Prostate gland (tissue), 2 donors: ENCODE measurements around the gene FARS2. TPM values are rescaled to one million over a fixed set of nuclear protein-coding genes. Genes with fewer than 3 reads are reported as not detected.

Experiments used
- DNase-seq: peaks from one replicate; pipeline ENCODE4 v3.0.0-alpha.2; 2019; ENCODE audit warnings: low spot score
- H3K27ac ChIP-seq, 2 donors: fragments of 200-600 bp; sonication (generic); 2 replicates each; pipeline ENCODE4 v1.5.1; 2017 to 2019
- H3K27me3 ChIP-seq: fragments of 200-600 bp; sonication (generic); replicated peaks from 2 replicates; pipeline ENCODE4 v1.5.1; 2019; ENCODE audit not compliant: insufficient read depth
- H3K36me3 ChIP-seq, 2 donors: fragments of 200-600 bp; sonication (generic); 1 replicate in 1 of 2; 2 replicates in 1 of 2; pipeline versions ENCODE4 v1.5.1 to v1.8.1; 2017 to 2019
- H3K4me1 ChIP-seq: fragments of 200-600 bp; sonication (generic); replicated peaks from 2 replicates; pipeline ENCODE4 v1.5.1; 2019
- H3K4me3 ChIP-seq, 2 donors: fragments of 200-600 bp; sonication (generic); 2 replicates each; pipeline ENCODE4 v1.5.1; 2017 to 2019
- H3K9me3 ChIP-seq: fragments of 200-600 bp; sonication (generic); 2 replicates; pipeline ENCODE4 v1.5.1; 2017
- POLR2A ChIP-seq: fragments of 450-650 bp; IDR thresholded peaks from one replicate; pipeline ENCODE4 v1.6.1; 2016; ENCODE audit warnings: antibody characterized with exemption, mild to moderate bottlenecking
- POLR2AphosphoS5 ChIP-seq: sonication (generic); formaldehyde crosslinking; IDR thresholded peaks from one replicate; pipeline ENCODE4 v1.6.1; 2017; ENCODE audit warnings: antibody characterized with exemption
- WGBS: methylation state at CpG from one replicate; pipeline ENCODE4 v1.1.5; 2018; 5-methylcytosine and 5-hydroxymethylcytosine counted together
- intact Hi-C: fragments of 100-400 bp; cut with DNase I; formaldehyde crosslinking; loops from one replicate; pipeline ENCODE4 v1.14.2; 2022
- total RNA-seq, 2 donors: library from RNA; depleted of rRNA; stranded (reverse); fragments of >200 nt; gene quantifications; one replicate each; pipeline ENCODE4 v1.1.0, GENCODE V29; 2016
- TF ChIP-seq, protein P1 (sequence below), 4 experiments: fragments of 200-600 bp in 2 of 4; fragments of 450-650 bp in 2 of 4; sonication (generic) in 2 of 4; IDR thresholded peaks; 1 replicate in 3 of 4; 2 replicates in 1 of 4; pipeline ENCODE4 v1.5.1; 2016 to 2019; ENCODE audit warnings: antibody characterized with exemption in 4 of 4, mild to moderate bottlenecking in 2 of 4, moderate library complexity in 2 of 4

The FARS2 gene
- total RNA-seq, 2 donors from 2014 or later, result 11.6 to 19.5 TPM

DNA sequence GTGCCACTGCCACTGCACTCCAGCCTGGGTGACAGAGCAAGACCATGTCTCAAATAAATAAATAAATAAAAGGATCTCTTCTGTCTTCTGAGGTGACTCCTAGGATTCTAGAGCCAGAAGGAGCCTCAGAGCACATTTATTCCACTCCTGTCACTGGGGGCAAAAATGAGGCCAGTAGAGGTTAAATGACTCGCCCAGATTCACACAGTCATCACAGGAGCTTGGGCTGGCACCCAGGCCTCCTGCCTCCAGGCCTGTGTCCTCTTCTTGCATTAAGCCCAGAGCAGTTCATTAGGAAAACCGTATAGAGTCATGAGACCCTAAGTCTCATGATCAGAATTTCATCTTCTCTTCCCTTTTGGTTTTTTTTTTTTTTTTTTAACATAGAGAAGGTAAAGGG is 502.1 kb downstream of the FARS2 start:
- TF ChIP-seq, protein P1, sequence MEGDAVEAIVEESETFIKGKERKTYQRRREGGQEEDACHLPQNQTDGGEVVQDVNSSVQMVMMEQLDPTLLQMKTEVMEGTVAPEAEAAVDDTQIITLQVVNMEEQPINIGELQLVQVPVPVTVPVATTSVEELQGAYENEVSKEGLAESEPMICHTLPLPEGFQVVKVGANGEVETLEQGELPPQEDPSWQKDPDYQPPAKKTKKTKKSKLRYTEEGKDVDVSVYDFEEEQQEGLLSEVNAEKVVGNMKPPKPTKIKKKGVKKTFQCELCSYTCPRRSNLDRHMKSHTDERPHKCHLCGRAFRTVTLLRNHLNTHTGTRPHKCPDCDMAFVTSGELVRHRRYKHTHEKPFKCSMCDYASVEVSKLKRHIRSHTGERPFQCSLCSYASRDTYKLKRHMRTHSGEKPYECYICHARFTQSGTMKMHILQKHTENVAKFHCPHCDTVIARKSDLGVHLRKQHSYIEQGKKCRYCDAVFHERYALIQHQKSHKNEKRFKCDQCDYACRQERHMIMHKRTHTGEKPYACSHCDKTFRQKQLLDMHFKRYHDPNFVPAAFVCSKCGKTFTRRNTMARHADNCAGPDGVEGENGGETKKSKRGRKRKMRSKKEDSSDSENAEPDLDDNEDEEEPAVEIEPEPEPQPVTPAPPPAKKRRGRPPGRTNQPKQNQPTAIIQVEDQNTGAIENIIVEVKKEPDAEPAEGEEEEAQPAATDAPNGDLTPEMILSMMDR (IDR thresholded peaks at IDR 0.05), result no peak
- no peak for TF ChIP-seq POLR2A
- TF ChIP-seq POLR2AphosphoS5, result no peak
- Histone ChIP-seq H3K4me3 (no peak overlapping the region), H3K9me3 (no peaks in the 10 kb centered on the region), H3K4me1 (no peaks in the 10 kb centered on the region), H3K36me3 (no peaks in the 10 kb centered on the region), H3K27ac (no peak overlapping the region), H3K27me3 (no peaks in the 10 kb centered on the region)
- WGBS, result 94% methylated on average over 2 of the region's 2 CpGs
- DNase-seq, result no peak
- intact Hi-C loops, result no loop called here

DNA sequence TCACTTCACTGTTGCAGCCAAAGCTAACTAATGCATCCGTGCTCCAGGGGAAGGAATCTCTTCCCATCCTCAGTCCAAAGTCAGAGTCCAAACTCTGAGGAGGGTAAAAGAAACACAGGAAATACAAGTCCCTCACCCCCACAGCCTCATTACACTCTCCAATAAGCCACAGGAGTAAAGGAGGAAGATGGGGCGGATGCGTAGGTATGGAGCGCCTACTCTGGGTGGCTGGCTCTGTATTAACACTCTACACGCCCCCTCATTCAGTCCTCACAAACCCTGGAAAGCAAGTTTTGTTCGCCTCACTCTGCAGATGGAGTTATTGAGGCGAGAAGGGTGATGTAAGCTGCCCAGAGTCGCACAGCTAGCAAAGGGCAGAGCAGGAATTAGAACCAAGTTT is 502.6 kb downstream of the FARS2 start:
- no peak for DNase-seq
- no peak overlapping the region for H3K27ac ChIP-seq
- intact Hi-C loops, result loop anchor here (2.0 kb wide), 1 partner anchor 91 kb away; no protein-coding TSS in a partner anchor
- no peak overlapping the region for H3K4me3 ChIP-seq
- no peaks in the 10 kb centered on the region for H3K36me3 ChIP-seq
- no peaks in the 10 kb centered on the region for H3K9me3 ChIP-seq
- TF ChIP-seq POLR2A (no peak), POLR2AphosphoS5 (no peak)
- TF ChIP-seq, protein P1 (IDR thresholded peaks at IDR 0.05), result no peak
- no peaks in the 10 kb centered on the region for H3K4me1 ChIP-seq
- WGBS, result 88% methylated on average over 8 of the region's 8 CpGs
- no peaks in the 10 kb centered on the region for H3K27me3 ChIP-seq

GRCh38 chr6:5764401-5764955 is 503.2 kb downstream of the FARS2 start:
- Histone ChIP-seq H3K9me3 (no peaks in the 10 kb centered on the region), H3K4me1 (no peaks in the 10 kb centered on the region), H3K27me3 (no peaks in the 10 kb centered on the region), H3K27ac (no peak overlapping the region), H3K36me3 (no peaks in the 10 kb centered on the region), H3K4me3 (no peak overlapping the region)
- WGBS, result 70% methylated on average over 8 of the region's 9 CpGs
- TF ChIP-seq POLR2A (no peak), POLR2AphosphoS5 (no peak)
- TF ChIP-seq, protein P1 (IDR thresholded peaks at IDR 0.05), result no peak
- DNase-seq, result no peak
- intact Hi-C loops, result loop anchor here (2.0 kb wide), 1 partner anchor 92 kb away; no protein-coding TSS in a partner anchor

DNA sequence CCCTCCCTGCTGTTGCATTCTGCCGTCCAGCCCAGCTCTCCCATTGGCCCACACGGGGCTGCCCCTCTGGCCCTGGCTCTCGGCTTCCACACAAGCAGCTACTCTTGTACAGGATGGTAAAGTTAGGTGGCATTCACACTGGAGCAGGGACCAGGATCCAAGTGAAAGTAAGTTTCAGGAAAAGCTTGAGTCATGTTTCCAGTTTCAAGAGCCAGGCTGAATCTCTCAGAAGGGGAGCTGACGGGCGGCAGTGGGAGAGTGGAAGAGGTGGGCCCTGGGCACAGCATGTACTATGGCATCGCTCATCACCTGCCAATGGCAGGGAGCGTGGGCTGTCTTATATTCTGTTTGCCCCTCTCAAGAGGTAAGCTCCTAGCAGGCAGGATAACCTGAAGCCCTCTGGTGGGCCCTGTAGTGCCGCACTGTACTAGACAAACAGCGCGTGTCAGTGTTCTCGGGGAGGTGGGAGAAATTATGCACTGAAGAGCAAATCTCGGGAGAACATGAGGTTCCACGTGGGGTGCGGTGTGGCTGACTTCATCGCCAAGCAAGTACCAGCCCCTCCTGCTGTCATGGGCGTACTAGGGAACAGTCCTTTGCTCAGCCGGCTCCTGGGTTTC is 503.9 kb downstream of the FARS2 start:
- Histone ChIP-seq H3K27ac (no peak overlapping the region), H3K36me3 (no peaks in the 10 kb centered on the region), H3K4me3 (no peak overlapping the region), H3K9me3 (no peaks in the 10 kb centered on the region), H3K27me3 (no peaks in the 10 kb centered on the region), H3K4me1 (no peaks in the 10 kb centered on the region)
- no peak for DNase-seq
- intact Hi-C loops, result loop anchor here (2.0 kb wide), 1 partner anchor 92 kb away; no protein-coding TSS in a partner anchor
- WGBS, result 83% methylated on average over 17 of the region's 17 CpGs
- TF ChIP-seq, protein P1 (IDR thresholded peaks at IDR 0.05), result no peak
- no peak for TF ChIP-seq POLR2A
- TF ChIP-seq POLR2AphosphoS5, result no peak

- H3K4me1 ChIP-seq, result no peaks in the 10 kb centered on the region
- no peaks in the 10 kb centered on the region for H3K36me3 ChIP-seq
- 48% methylated on average over 3 of the region's 3 CpGs for WGBS
- H3K9me3 ChIP-seq, result no peaks in the 10 kb centered on the region
- DNase-seq, result no peak
- TF ChIP-seq POLR2A, result no peak
- TF ChIP-seq, protein P1 (IDR thresholded peaks at IDR 0.05), result no peak
- no peak for TF ChIP-seq POLR2AphosphoS5
- H3K27ac ChIP-seq, result no peak overlapping the region
- H3K4me3 ChIP-seq, result no peak overlapping the region
- intact Hi-C loops, result no loop called here
- H3K27me3 ChIP-seq, result no peaks in the 10 kb centered on the region
These were observed 504.9 kb downstream of the FARS2 start for GRCh38 chr6:5766260-5766659.
